Fibroblast of lung (primary cell): Measurements from ENCODE around the gene HOXA11. TPM values are rescaled to one million over a fixed set of nuclear protein-coding genes. Genes with fewer than 3 reads are reported as not detected.

Experiments
- DNase-seq, 2 donors: peaks; one replicate each; pipeline versions ENCODE4 v3.0.0 to v3.0.0-alpha.2; 2010; ENCODE audit warnings: low read depth in 2 of 2
- H2AFZ ChIP-seq: 2 replicates; pipeline ENCODE4 v1.5.1; 2012; ENCODE audit warnings: low read length, control low read depth, inconsistent platforms
- H3K27ac ChIP-seq: 2 replicates; pipeline ENCODE4 v1.5.1; 2011; ENCODE audit warnings: low read length, control low read depth; ENCODE audit not compliant: insufficient read depth
- H3K27me3 ChIP-seq: 2 replicates; pipeline ENCODE4 v1.5.1; 2011; ENCODE audit warnings: mild to moderate bottlenecking, low read length; ENCODE audit not compliant: control insufficient read depth, insufficient read depth
- H3K36me3 ChIP-seq: 2 replicates; pipeline ENCODE4 v1.5.1; 2011; ENCODE audit warnings: low read length; ENCODE audit not compliant: control insufficient read depth, insufficient read depth
- H3K4me1 ChIP-seq: 2 replicates; pipeline ENCODE4 v1.5.1; 2011; ENCODE audit warnings: low read length; ENCODE audit not compliant: control insufficient read depth, insufficient read depth; ENCODE audit errors: extremely low read depth
- H3K4me2 ChIP-seq: 2 replicates; pipeline ENCODE4 v1.5.1; 2011; ENCODE audit warnings: low read length, control low read depth; ENCODE audit not compliant: insufficient read depth; ENCODE audit errors: extremely low read depth
- H3K4me3 ChIP-seq, 4 experiments: fragments of 200-600 bp in 1 of 4; sonication (generic) in 1 of 4; replicated peaks in 1 of 4; 2 replicates each; pipeline ENCODE4 v1.5.1; 2011 to 2016; ENCODE audit warnings: low read length in 4 of 4, low read depth in 3 of 4, mild to moderate bottlenecking in 3 of 4, control low read depth in 2 of 4, inconsistent platforms in 1 of 4, mixed read lengths in 1 of 4; ENCODE audit not compliant: insufficient read depth in 1 of 4; ENCODE audit errors: control extremely low read depth in 1 of 4
- H3K79me2 ChIP-seq: 2 replicates; pipeline ENCODE4 v1.5.1; 2012; ENCODE audit warnings: mild to moderate bottlenecking, low read length, inconsistent platforms; ENCODE audit not compliant: control insufficient read depth, insufficient read depth
- H3K9ac ChIP-seq: 2 replicates; pipeline ENCODE4 v1.5.1; 2011; ENCODE audit warnings: mild to moderate bottlenecking, low read length, control low read depth; ENCODE audit not compliant: insufficient read depth
- H3K9me3 ChIP-seq: 2 replicates; pipeline ENCODE4 v1.5.1; 2012; ENCODE audit warnings: low read depth, low read length; ENCODE audit not compliant: control insufficient read depth, insufficient read depth
- H4K20me1 ChIP-seq: 2 replicates; pipeline ENCODE4 v1.5.1; 2011; ENCODE audit warnings: low read length; ENCODE audit not compliant: control insufficient read depth, insufficient read depth; ENCODE audit errors: extremely low read depth
- CTCF ChIP-seq, 2 donors: IDR thresholded peaks in 1 of 2; conservative IDR thresholded peaks in 1 of 2; 1 replicate in 1 of 2; 2 replicates in 1 of 2; pipeline ENCODE4 v1.5.1; 2011 to 2012; ENCODE audit warnings: low read length in 2 of 2, control low read depth in 1 of 2, inconsistent platforms in 1 of 2, low read depth in 1 of 2, mild to moderate bottlenecking in 1 of 2
- EZH2 ChIP-seq: IDR thresholded peaks from 2 replicates; pipeline ENCODE4 v1.5.1; 2012; ENCODE audit warnings: low read length, control low read depth, mild to moderate bottlenecking; ENCODE audit errors: missing control alignments
- polyA plus RNA-seq, 2 donors: library from polyadenylated mRNA; depleted of rRNA in 1 of 2; stranded (reverse) in 1 of 2; unstranded in 1 of 2; fragments of >200 nt; gene quantifications; 2 replicates each; pipeline ENCODE4 v1.2.1, GENCODE V29; 2011 to 2012; ENCODE audit warnings: missing spikeins in 1 of 2
- total RNA-seq: library from RNA; depleted of rRNA; stranded (reverse); fragments of >200 nt; gene quantifications from 2 replicates; pipeline ENCODE4 v1.2.1, GENCODE V29; 2014

The HOXA11 gene
- total and polyA plus RNA-seq, 2 donors (not counting 1 experiment from before 2014, with no cell fraction given), result 0.18 TPM; not detected in 1

GRCh38 chr7:27151341-27151930 lies 33.6 kb downstream of the HOXA11 start:
- Histone ChIP-seq H3K4me1 (peaks cover 21% of the 10 kb centered on the region), H3K36me3 (no peaks in the 10 kb centered on the region), H3K9me3 (no peaks in the 10 kb centered on the region), H3K27me3 (no peaks in the 10 kb centered on the region), H2AFZ (peak overlapping the region; percentile 18), H3K9ac (peak overlapping the region; percentile 64), H3K79me2 (peaks cover 50% of the 10 kb centered on the region), H3K27ac (peak overlapping the region; percentile 81), H3K4me2 (peak overlapping the region; percentile 90), H4K20me1 (no peaks in the 10 kb centered on the region), H3K4me3 (peak overlapping the region; percentile 42 to 61 (median 49))
- no peak for TF ChIP-seq CTCF (conservative IDR thresholded peaks at IDR 0.05 in 1 of 2, IDR thresholded peaks at IDR 0.05 in 1 of 2; ENCODE audit: low read depth in 1 of 2, low read length in 2 of 2)
- TF ChIP-seq EZH2, result no peak
- DNase-seq, result no peak

GRCh38 chr7:27150568-27151340 lies 34.3 kb downstream of the HOXA11 start:
- DNase-seq, result peak; percentile 47 to 87
- H3K27ac ChIP-seq, result peak overlapping the region; percentile 81
- no peaks in the 10 kb centered on the region for H4K20me1 ChIP-seq
- peak overlapping the region; percentile 42 to 61 (median 49) for H3K4me3 ChIP-seq
- peak overlapping the region; percentile 90 for H3K4me2 ChIP-seq
- TF ChIP-seq CTCF (conservative IDR thresholded peaks at IDR 0.05 in 1 of 2, IDR thresholded peaks at IDR 0.05 in 1 of 2; ENCODE audit: low read depth in 1 of 2, low read length in 2 of 2), result peak; percentile 63 to 64
- no peak for TF ChIP-seq EZH2
- H3K79me2 ChIP-seq, result peaks cover 57% of the 10 kb centered on the region
- no peaks in the 10 kb centered on the region for H3K36me3 ChIP-seq
- H3K27me3 ChIP-seq, result no peaks in the 10 kb centered on the region
- peak overlapping the region; percentile 55 for H2AFZ ChIP-seq
- no peaks in the 10 kb centered on the region for H3K9me3 ChIP-seq
- peaks cover 25% of the 10 kb centered on the region for H3K4me1 ChIP-seq
- peak overlapping the region; percentile 64 for H3K9ac ChIP-seq

GRCh38 chr7:27149842-27150567 lies 35.0 kb downstream of the HOXA11 start:
- H3K27ac ChIP-seq, result peak overlapping the region; percentile 81
- peak overlapping the region; percentile 28 for H2AFZ ChIP-seq
- TF ChIP-seq CTCF (conservative IDR thresholded peaks at IDR 0.05 in 1 of 2, IDR thresholded peaks at IDR 0.05 in 1 of 2; ENCODE audit: low read depth in 1 of 2, low read length in 2 of 2) (no peak), EZH2 (no peak)
- H3K4me3 ChIP-seq, result peak overlapping the region; percentile 42 to 61 (median 49)
- no peaks in the 10 kb centered on the region for H4K20me1 ChIP-seq
- no peaks in the 10 kb centered on the region for H3K9me3 ChIP-seq
- peaks cover 65% of the 10 kb centered on the region for H3K79me2 ChIP-seq
- H3K9ac ChIP-seq, result peak overlapping the region; percentile 64
- H3K4me1 ChIP-seq, result peaks cover 22% of the 10 kb centered on the region
- H3K4me2 ChIP-seq, result peak overlapping the region; percentile 90
- no peaks in the 10 kb centered on the region for H3K36me3 ChIP-seq
- DNase-seq, result no peak
- no peaks in the 10 kb centered on the region for H3K27me3 ChIP-seq
